Breast epithelium (tissue), 3 donors: ENCODE measurements around the gene FAM149B1.

ENCODE experiments used
- CTCF ChIP-seq, 3 donors: fragments of 450-650 bp; IDR thresholded peaks; one replicate each; pipeline ENCODE4 v1.5.1; 2016 to 2017; ENCODE audit warnings: antibody characterized with exemption in 3 of 3, mild to moderate bottlenecking in 3 of 3, moderate library complexity in 3 of 3
- POLR2A ChIP-seq: fragments of 450-650 bp; IDR thresholded peaks from one replicate; pipeline ENCODE4 v1.6.1; 2016; ENCODE audit warnings: antibody characterized with exemption, mild to moderate bottlenecking, moderate library complexity
- POLR2AphosphoS5 ChIP-seq, 3 donors: sonication (generic); formaldehyde crosslinking; IDR thresholded peaks; one replicate each; pipeline ENCODE4 v1.6.1; 2017; ENCODE audit warnings: antibody characterized with exemption in 3 of 3

GRCh38 chr10:73289958-73290357 is 122.0 kb downstream of the FAM149B1 start:
- no peak for TF ChIP-seq CTCF (IDR thresholded peaks at IDR 0.05)
- no peak for TF ChIP-seq POLR2A
- no peak for TF ChIP-seq POLR2AphosphoS5 (IDR thresholded peaks at IDR 0.05)
